GM12878 (cell line): Measurements from ENCODE around the gene ICE1. TPM values are rescaled to one million over a fixed set of nuclear protein-coding genes. Genes with fewer than 3 reads are reported as not detected.
A peak's percentile ranks its signal among the peaks of the same experiment; 100 is the strongest.

Experiments
- ATAC-seq: fragments of 200-7000 bp; cut with Tn5 transposase; 3 replicates; pipeline ENCODE4 v1.9.1; 2020; ENCODE audit warnings: mild to moderate bottlenecking, moderate library complexity
- BruUV-seq: library from RNA; stranded (reverse); fragments of 400-500 nt; replicated peaks from 2 replicates; lab custom pipeline; 2021; lab: Mats Ljungman, UMichigan
- CTCF ChIA-PET: fragments of 300-600 bp; sonication (Branson Sonifier 250); formaldehyde crosslinking; extraction: SDS; loops from one replicate; lab custom pipeline; 2021; ENCODE audit warnings: inconsistent platforms; lab: Yijun Ruan, JAX
- POLR2A ChIA-PET: fragments of 350-600 bp; formaldehyde crosslinking; extraction: SDS; loops from one replicate; lab custom pipeline; 2021; ENCODE audit warnings: inconsistent platforms; lab: Charles Lee
- RAD21 ChIA-PET: fragments of 300-600 bp; sonication (Branson Sonifier 250); formaldehyde crosslinking; loops from one replicate; lab custom pipeline; 2023; ENCODE audit warnings: antibody characterized with exemption; ENCODE audit not compliant: unreplicated experiment; lab: Charles Lee
- SMC1A ChIA-PET: fragments of 300-600 bp; sonication (Branson Sonifier 250); formaldehyde crosslinking; loops from one replicate; lab custom pipeline; 2023; ENCODE audit not compliant: unreplicated experiment, uncharacterized antibody; lab: Charles Lee
- DNase-seq: peaks from one replicate; pipeline ENCODE4 v3.0.0-alpha.2; 2011; ENCODE audit warnings: low read depth, low spot score
- FAIRE-seq: peaks from 3 replicates; lab custom pipeline; 2011; peaks lifted over from hg19 to GRCh38; lab: Jason Lieb, UNC
- H2AFZ ChIP-seq: 2 replicates; pipeline ENCODE4 v1.6.0; 2011; ENCODE audit warnings: low read depth, low read length, control low read depth; ENCODE audit not compliant: control insufficient read depth
- H3K27ac ChIP-seq: 2 replicates; pipeline ENCODE4 v1.5.1; 2011; ENCODE audit warnings: control low read depth; ENCODE audit not compliant: control insufficient read depth, insufficient read depth
- H3K27me3 ChIP-seq, 2 experiments: replicated peaks in 1 of 2; 2 replicates each; pipeline versions ENCODE4 v1.6.0 to v1.6.1; 2011; ENCODE audit warnings: low read length in 1 of 2; ENCODE audit not compliant: control insufficient read depth in 2 of 2, insufficient read depth in 2 of 2
- H3K36me3 ChIP-seq, 2 experiments: 2 replicates each; pipeline ENCODE4 v1.5.1; 2011; ENCODE audit warnings: low read length in 1 of 2; ENCODE audit not compliant: control insufficient read depth in 2 of 2, insufficient read depth in 2 of 2
- H3K4me1 ChIP-seq: 2 replicates; pipeline ENCODE4 v1.6.1; 2011; ENCODE audit warnings: mild to moderate bottlenecking, low read length, moderate library complexity, mixed read lengths; ENCODE audit not compliant: control insufficient read depth, insufficient read depth
- H3K4me2 ChIP-seq: 2 replicates; pipeline ENCODE4 v1.6.0; 2011; ENCODE audit warnings: control low read depth; ENCODE audit not compliant: control insufficient read depth, insufficient read depth
- H3K4me3 ChIP-seq: fragments of 200-600 bp; sonication (generic); 2 replicates; pipeline ENCODE4 v1.5.1; 2016
- H3K79me2 ChIP-seq: 2 replicates; pipeline ENCODE4 v1.6.0; 2011; ENCODE audit warnings: low read length; ENCODE audit not compliant: control insufficient read depth, insufficient read depth
- H3K9ac ChIP-seq: 2 replicates; pipeline ENCODE4 v1.8.0; 2011; ENCODE audit warnings: low read length, control low read depth, mixed read lengths; ENCODE audit not compliant: control insufficient read depth, insufficient read depth
- H3K9me3 ChIP-seq: replicated peaks from 3 replicates; pipeline ENCODE4 v1.5.1; 2011; ENCODE audit warnings: mild to moderate bottlenecking, low read length; ENCODE audit not compliant: control insufficient read depth, insufficient read depth
- H4K20me1 ChIP-seq: 2 replicates; pipeline ENCODE4 v1.6.0; 2011; ENCODE audit not compliant: control insufficient read depth, insufficient read depth
- BRCA1 ChIP-seq: IDR thresholded peaks from 2 replicates; pipeline ENCODE4 v1.6.1; 2011; ENCODE audit warnings: low read depth, low read length, improper control_type of control experiment
- EZH2 ChIP-seq: IDR thresholded peaks from 2 replicates; pipeline ENCODE4 v1.6.1; 2012; ENCODE audit warnings: low read depth, mild to moderate bottlenecking, control low read depth, inconsistent platforms, low read length, borderline replicate concordance; ENCODE audit not compliant: control insufficient read depth
- RUNX3 ChIP-seq: IDR thresholded peaks from 2 replicates; pipeline ENCODE4 v1.6.1; 2012; ENCODE audit warnings: low read length, inconsistent platforms
- WGBS: methylation state at CpG from one replicate; pipeline ENCODE4 v1.1.6; 2016; ENCODE audit warnings: low lambda C conversion rate; ENCODE audit not compliant: insufficient replicate concordance, insufficient coverage; ENCODE audit errors: missing lambda C conversion rate; 5-methylcytosine and 5-hydroxymethylcytosine counted together
- in situ Hi-C: fragments of 300-500 bp; cut with MboI; formaldehyde crosslinking; loops from 9 replicates; pipeline ENCODE4 v1.14.3; 2018; ENCODE audit warnings: mixed read lengths
- intact Hi-C: fragments of 100-400 bp; cut with micrococcal nuclease; formaldehyde crosslinking; loops from one replicate; pipeline ENCODE4 v1.14.2; 2022; ENCODE audit not compliant: unreplicated experiment
- polyA plus RNA-seq, 11 experiments: library from polyadenylated mRNA; depleted of rRNA in 4 of 11; unstranded in 6 of 11; stranded (reverse) in 5 of 11; fragments of >200 nt; fragmentation: Nextera tagmentation in 4 of 11; fragmentation: Illumina TruSeq in 1 of 11; extraction: Ambion mirVana in 4 of 11; extraction: Trizol in 1 of 11; gene quantifications; 1 replicate in 1 of 11; 2 replicates in 10 of 11; pipeline versions ENCODE4 v1.2.1 to v1.2.3, GENCODE V29; 2011 to 2016; ENCODE audit warnings: inconsistent platforms in 2 of 11, missing spikeins in 2 of 11, low read depth in 1 of 11
- total RNA-seq, 4 experiments: library from RNA; depleted of rRNA in 3 of 4; stranded (reverse); fragments of >200 nt in 3 of 4; fragmentation: Illumina TruSeq in 1 of 4; extraction: Trizol in 1 of 4; gene quantifications; 2 replicates each; pipeline versions ENCODE4 v1.2.1 to v1.2.3, GENCODE V29; 2013 to 2021
- TF ChIP-seq, protein P1 (sequence below): fragments of 450-650 bp; IDR thresholded peaks from 2 replicates; pipeline ENCODE4 v1.6.1; 2017; ENCODE audit warnings: antibody characterized with exemption, mild to moderate bottlenecking, moderate library complexity
- TF ChIP-seq, protein P2 (sequence below): IDR thresholded peaks from 2 replicates; pipeline ENCODE4 v1.6.1; 2012; ENCODE audit warnings: low read length, inconsistent platforms

ICE1 gene
- total and polyA plus RNA-seq, 10 of the 15 experiments (the other 5 are each of a cell fraction or from before 2014, with no cell fraction given): 3.8 to 31.4 (median 18.9) TPM

DNA sequence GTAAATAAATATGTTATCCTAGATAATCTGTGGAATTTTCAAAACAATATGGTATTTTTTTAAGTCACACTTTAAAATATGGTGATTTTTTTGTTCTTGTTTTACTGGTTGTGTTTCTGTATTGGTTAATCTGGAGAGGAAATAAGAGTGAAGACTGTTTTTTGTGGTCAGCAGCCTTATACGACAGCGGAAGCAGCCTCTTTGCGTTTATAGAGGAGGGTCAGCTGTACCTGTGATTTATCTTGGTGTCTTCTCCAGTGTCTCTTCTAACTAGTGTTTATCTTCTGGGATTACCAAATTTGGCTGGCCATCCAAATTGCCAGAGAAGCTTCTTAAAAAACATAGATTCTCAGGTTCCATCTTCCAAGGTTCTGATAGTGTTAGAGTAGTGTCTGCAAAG is 58.7 kb downstream of the ICE1 start:
- WGBS: 26% methylated on average over 3 of the region's 3 CpGs
- Histone ChIP-seq H2AFZ (no peak overlapping the region), H3K36me3 (peaks cover 2 to 4% of the 10 kb centered on the region in 2 experiments; a peak in 3 of 4 replicates), H3K9ac (no peak overlapping the region), H4K20me1 (no peaks in the 10 kb centered on the region), H3K27me3 (no peaks in the 10 kb centered on the region), H3K27ac (peak overlapping the region; percentile 17; the same call in 1 of the 2 replicates), H3K4me3 (no peak overlapping the region), H3K79me2 (no peaks in the 10 kb centered on the region), H3K9me3 (no peaks in the 10 kb centered on the region; the same call in 2 of the 3 replicates), H3K4me2 (no peak overlapping the region), H3K4me1 (peaks cover 8% of the 10 kb centered on the region; the same call in 1 of the 2 replicates)
- no peak for DNase-seq
- CTCF ChIA-PET: no interaction called here
- FAIRE-seq: no peak
- in situ Hi-C loops: loop anchor here (10.0 to 25.0 kb wide), 2 partner anchors 1106 to 1264 kb away; no protein-coding TSS in a partner anchor
- intact Hi-C loops: no loop called here
- SMC1A ChIA-PET: interaction anchor here (0.6 kb wide), 1 partner anchor 10 kb away, joined by 3 read pairs; no protein-coding TSS in a partner anchor
- RAD21 ChIA-PET: no interaction called here
- no peak for TF ChIP-seq EZH2
- TF ChIP-seq, protein P1, sequence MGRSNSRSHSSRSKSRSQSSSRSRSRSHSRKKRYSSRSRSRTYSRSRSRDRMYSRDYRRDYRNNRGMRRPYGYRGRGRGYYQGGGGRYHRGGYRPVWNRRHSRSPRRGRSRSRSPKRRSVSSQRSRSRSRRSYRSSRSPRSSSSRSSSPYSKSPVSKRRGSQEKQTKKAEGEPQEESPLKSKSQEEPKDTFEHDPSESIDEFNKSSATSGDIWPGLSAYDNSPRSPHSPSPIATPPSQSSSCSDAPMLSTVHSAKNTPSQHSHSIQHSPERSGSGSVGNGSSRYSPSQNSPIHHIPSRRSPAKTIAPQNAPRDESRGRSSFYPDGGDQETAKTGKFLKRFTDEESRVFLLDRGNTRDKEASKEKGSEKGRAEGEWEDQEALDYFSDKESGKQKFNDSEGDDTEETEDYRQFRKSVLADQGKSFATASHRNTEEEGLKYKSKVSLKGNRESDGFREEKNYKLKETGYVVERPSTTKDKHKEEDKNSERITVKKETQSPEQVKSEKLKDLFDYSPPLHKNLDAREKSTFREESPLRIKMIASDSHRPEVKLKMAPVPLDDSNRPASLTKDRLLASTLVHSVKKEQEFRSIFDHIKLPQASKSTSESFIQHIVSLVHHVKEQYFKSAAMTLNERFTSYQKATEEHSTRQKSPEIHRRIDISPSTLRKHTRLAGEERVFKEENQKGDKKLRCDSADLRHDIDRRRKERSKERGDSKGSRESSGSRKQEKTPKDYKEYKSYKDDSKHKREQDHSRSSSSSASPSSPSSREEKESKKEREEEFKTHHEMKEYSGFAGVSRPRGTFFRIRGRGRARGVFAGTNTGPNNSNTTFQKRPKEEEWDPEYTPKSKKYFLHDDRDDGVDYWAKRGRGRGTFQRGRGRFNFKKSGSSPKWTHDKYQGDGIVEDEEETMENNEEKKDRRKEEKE: no peak
- TF ChIP-seq BRCA1: no peak
- TF ChIP-seq, protein P2, sequence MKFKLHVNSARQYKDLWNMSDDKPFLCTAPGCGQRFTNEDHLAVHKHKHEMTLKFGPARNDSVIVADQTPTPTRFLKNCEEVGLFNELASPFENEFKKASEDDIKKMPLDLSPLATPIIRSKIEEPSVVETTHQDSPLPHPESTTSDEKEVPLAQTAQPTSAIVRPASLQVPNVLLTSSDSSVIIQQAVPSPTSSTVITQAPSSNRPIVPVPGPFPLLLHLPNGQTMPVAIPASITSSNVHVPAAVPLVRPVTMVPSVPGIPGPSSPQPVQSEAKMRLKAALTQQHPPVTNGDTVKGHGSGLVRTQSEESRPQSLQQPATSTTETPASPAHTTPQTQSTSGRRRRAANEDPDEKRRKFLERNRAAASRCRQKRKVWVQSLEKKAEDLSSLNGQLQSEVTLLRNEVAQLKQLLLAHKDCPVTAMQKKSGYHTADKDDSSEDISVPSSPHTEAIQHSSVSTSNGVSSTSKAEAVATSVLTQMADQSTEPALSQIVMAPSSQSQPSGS: no peak
- TF ChIP-seq RUNX3: 0 out of 2 replicates have a peak, but pooled peaks have one; percentile 32
- ATAC-seq: peak; percentile 68
- POLR2A ChIA-PET: no interaction called here
- no TSS peak for BruUV-seq
